ENCODE results near the gene DNAI7. TPM values are rescaled to one million over a fixed set of nuclear protein-coding genes. Genes with fewer than 3 reads are reported as not detected.

Gene DNAI7
- polyA plus RNA-seq, 1 of the 3 experiments (the other 2 are of a cell fraction), result 0.30 TPM

GRCh38 chr12:25119020-25119419 lies 75.9 kb downstream of the DNAI7 start:
- Histone ChIP-seq H4K20me1 (ENCODE audit: insufficient read depth) (no peaks in the 10 kb centered on the region), H3K36me3 (replicated peaks in 1 of 2; ENCODE audit: control insufficient read depth in 1 of 2, insufficient read depth in 2 of 2, low read length in 1 of 2) (no peaks in the 10 kb centered on the region), H3K4me2 (no peak overlapping the region), H3F3A (replicated peaks; ENCODE audit: insufficient read depth) (peaks cover 10% of the 10 kb centered on the region), H3K9me2 (no peaks in the 10 kb centered on the region), H3K4me1 (ENCODE audit: control insufficient read depth in 1 of 2, insufficient read depth in 2 of 2, low read depth in 1 of 2, low read length in 1 of 2) (0 out of 4 replicates have a peak, but pooled peaks cover 0 to 6% of the 10 kb centered on the region in 2 experiments), H2AFZ (ENCODE audit: low read depth) (no peak overlapping the region), H3K79me2 (ENCODE audit: insufficient read depth) (no peaks in the 10 kb centered on the region), H3K4me3 (ENCODE audit: low read depth in 2 of 2, low read length in 1 of 2) (no peak overlapping the region), H3K27me3 (ENCODE audit: insufficient read depth) (no peaks in the 10 kb centered on the region), H3K9ac (no peak overlapping the region), H3K27ac (ENCODE audit: low read depth in 2 of 2, low read length in 1 of 2) (no peak overlapping the region), H3K9me3 (no peaks in the 10 kb centered on the region)
- ChIA-PET CTCF (no interaction called here), POLR2A (no interaction called here)
- TF ChIP-seq RAD21 (IDR thresholded peaks at IDR 0.05; ENCODE audit: low read length) (peak; percentile 26; the same call in 1 of the 2 replicates), RCOR1 (IDR thresholded peaks at IDR 0.05; ENCODE audit: low read length) (no peak), TCF12 (IDR thresholded peaks at IDR 0.05) (no peak), IRF3 (IDR thresholded peaks at IDR 0.05; ENCODE audit: low read depth, low read length) (no peak)
- 97% methylated on average over 1 of the region's 1 CpG for WGBS (ENCODE audit: low lambda C conversion rate)
- DNase-seq, result no peak

- no peaks in the 10 kb centered on the region for H3K4me1 ChIP-seq (ENCODE audit: control insufficient read depth in 1 of 2, insufficient read depth in 2 of 2, low read depth in 1 of 2, low read length in 1 of 2)
- POLR2A ChIA-PET, result no interaction called here
These were observed 79.3 kb downstream of the DNAI7 start for GRCh38 chr12:25115677-25116076.

More at GRCh38 chr12:25115677-25116076, 79.3 kb downstream of the DNAI7 start:
- no peaks in the 10 kb centered on the region for H4K20me1 ChIP-seq (ENCODE audit: insufficient read depth)
- H3K79me2 ChIP-seq (ENCODE audit: insufficient read depth), result no peaks in the 10 kb centered on the region
- no peak overlapping the region for H2AFZ ChIP-seq (ENCODE audit: low read depth)
- H3F3A ChIP-seq (replicated peaks; ENCODE audit: insufficient read depth), result no peaks in the 10 kb centered on the region
- H3K27me3 ChIP-seq (ENCODE audit: insufficient read depth), result no peaks in the 10 kb centered on the region
- TF ChIP-seq NFIC (IDR thresholded peaks at IDR 0.05; ENCODE audit: borderline replicate concordance) (no peak), USF1 (IDR thresholded peaks at IDR 0.05; ENCODE audit: borderline replicate concordance, low read depth) (no peak), REST (IDR thresholded peaks at IDR 0.05; ENCODE audit: low read depth, low read length) (no peak), CHD2 (IDR thresholded peaks at IDR 0.05; ENCODE audit: low read length, partially characterized antibody) (no peak), NRF1 (IDR thresholded peaks at IDR 0.05; ENCODE audit: low read depth, low read length) (no peak), RFX5 (IDR thresholded peaks at IDR 0.05; ENCODE audit: low read length) (no peak), ZBTB33 (IDR thresholded peaks at IDR 0.05; ENCODE audit: borderline replicate concordance, low read depth) (no peak), RXRA (IDR thresholded peaks at IDR 0.05; ENCODE audit: borderline replicate concordance, low read depth) (no peak), GATA2 (CRISPR knock-in tag; IDR thresholded peaks at IDR 0.05) (no peak), FOXJ3 (CRISPR knock-in tag; IDR thresholded peaks at IDR 0.05) (no peak), SMC3 (IDR thresholded peaks at IDR 0.05; ENCODE audit: low read depth, low read length) (no peak), PBX3 (IDR thresholded peaks at IDR 0.05) (no peak), JUND (IDR thresholded peaks at IDR 0.05) (no peak), FOSL2 (IDR thresholded peaks at IDR 0.05; ENCODE audit: borderline replicate concordance, low read depth) (no peak), POLR2AphosphoS5 (IDR thresholded peaks at IDR 0.05; ENCODE audit: low read depth, low read length) (no peak)
- DNase-seq, result no peak
- H3K9me3 ChIP-seq, result no peaks in the 10 kb centered on the region
- H3K9ac ChIP-seq, result no peak overlapping the region
- no peak overlapping the region for H3K4me2 ChIP-seq
- no peak overlapping the region for H3K27ac ChIP-seq (ENCODE audit: low read depth in 2 of 2, low read length in 1 of 2)
- 64% methylated on average over 2 of the region's 2 CpGs for WGBS (ENCODE audit: low lambda C conversion rate)
- CTCF ChIA-PET, result interaction anchor here (3.2 kb wide), 1 partner anchor 15 kb away, joined by 12 read pairs; no protein-coding TSS in a partner anchor
- H3K9me2 ChIP-seq, result no peaks in the 10 kb centered on the region
- no peaks in the 10 kb centered on the region for H3K36me3 ChIP-seq (replicated peaks in 1 of 2; ENCODE audit: control insufficient read depth in 1 of 2, insufficient read depth in 2 of 2, low read length in 1 of 2)
- H3K4me3 ChIP-seq (ENCODE audit: low read depth in 2 of 2, low read length in 1 of 2), result no peak overlapping the region

Data from SK-N-SH (cell line).